ENCODE results near the gene SENP1.

SENP1 gene

GRCh38 chr12:48074266-48074665 lies 31.6 kb downstream of the SENP1 start:
- in situ Hi-C loops (cut with HindIII; ENCODE audit: low pct_ligation_motif_present, low pct_unique_long_range_greater_than_20kb, low sequenced_read_pairs): no loop called here
- no peak for DNase-seq

GRCh38 chr12:48072266-48072665 lies 33.6 kb downstream of the SENP1 start:
- no peak for DNase-seq

GRCh38 chr12:48071808-48072207 lies 34.1 kb downstream of the SENP1 start:
- in situ Hi-C loops (cut with HindIII; ENCODE audit: low pct_ligation_motif_present, low pct_unique_long_range_greater_than_20kb, low sequenced_read_pairs): no loop called here
- no peak for DNase-seq

More at GRCh38 chr12:48072266-48072665, 33.6 kb downstream of the SENP1 start:
- in situ Hi-C loops (cut with HindIII; ENCODE audit: low pct_ligation_motif_present, low pct_unique_long_range_greater_than_20kb, low sequenced_read_pairs): no loop called here

- in situ Hi-C loops (cut with HindIII; ENCODE audit: low pct_ligation_motif_present, low pct_unique_long_range_greater_than_20kb, low sequenced_read_pairs): no loop called here
- DNase-seq: no peak
Observed at GRCh38 chr12:48070731-48071130, 35.1 kb downstream of the SENP1 start.

- DNase-seq: no peak
- in situ Hi-C loops (cut with HindIII; ENCODE audit: low pct_ligation_motif_present, low pct_unique_long_range_greater_than_20kb, low sequenced_read_pairs): no loop called here
Observed at GRCh38 chr12:48070033-48070432, 35.8 kb downstream of the SENP1 start.

- in situ Hi-C loops (cut with HindIII; ENCODE audit: low pct_ligation_motif_present, low pct_unique_long_range_greater_than_20kb, low sequenced_read_pairs): no loop called here
- no peak for DNase-seq
Observed at GRCh38 chr12:48069241-48069640, 36.6 kb downstream of the SENP1 start.

- no peak for DNase-seq
- in situ Hi-C loops (cut with HindIII; ENCODE audit: low pct_ligation_motif_present, low pct_unique_long_range_greater_than_20kb, low sequenced_read_pairs): no loop called here
Observed at GRCh38 chr12:48068457-48068856, 37.4 kb downstream of the SENP1 start.

GRCh38 chr12:48067250-48067938 lies 38.5 kb downstream of the SENP1 start:
- in situ Hi-C loops (cut with HindIII; ENCODE audit: low pct_ligation_motif_present, low pct_unique_long_range_greater_than_20kb, low sequenced_read_pairs): no loop called here
- no peak for DNase-seq

GRCh38 chr12:48065041-48065440 lies 40.8 kb downstream of the SENP1 start:
- in situ Hi-C loops (cut with HindIII; ENCODE audit: low pct_ligation_motif_present, low pct_unique_long_range_greater_than_20kb, low sequenced_read_pairs): no loop called here
- no peak for DNase-seq

GRCh38 chr12:48063530-48063929 lies 42.3 kb downstream of the SENP1 start:
- in situ Hi-C loops (cut with HindIII; ENCODE audit: low pct_ligation_motif_present, low pct_unique_long_range_greater_than_20kb, low sequenced_read_pairs): no loop called here
- DNase-seq: no peak

GRCh38 chr12:48061938-48062719 lies 43.8 kb downstream of the SENP1 start:
- DNase-seq: peak; percentile 11
- in situ Hi-C loops (cut with HindIII; ENCODE audit: low pct_ligation_motif_present, low pct_unique_long_range_greater_than_20kb, low sequenced_read_pairs): no loop called here

- no peak for DNase-seq
- in situ Hi-C loops (cut with HindIII; ENCODE audit: low pct_ligation_motif_present, low pct_unique_long_range_greater_than_20kb, low sequenced_read_pairs): no loop called here
Observed at GRCh38 chr12:48060474-48060873, 45.4 kb downstream of the SENP1 start.

- DNase-seq: no peak
- in situ Hi-C loops (cut with HindIII; ENCODE audit: low pct_ligation_motif_present, low pct_unique_long_range_greater_than_20kb, low sequenced_read_pairs): no loop called here
Observed at GRCh38 chr12:48058771-48059170, 47.1 kb downstream of the SENP1 start.

- DNase-seq: no peak
- in situ Hi-C loops (cut with HindIII; ENCODE audit: low pct_ligation_motif_present, low pct_unique_long_range_greater_than_20kb, low sequenced_read_pairs): no loop called here
Observed at GRCh38 chr12:48054955-48055821, 50.7 kb downstream of the SENP1 start.

- in situ Hi-C loops (cut with HindIII; ENCODE audit: low pct_ligation_motif_present, low pct_unique_long_range_greater_than_20kb, low sequenced_read_pairs): no loop called here
- DNase-seq: no peak
Observed at GRCh38 chr12:48053883-48054282, 52.0 kb downstream of the SENP1 start.

GRCh38 chr12:48053122-48053521 lies 52.8 kb downstream of the SENP1 start:
- no peak for DNase-seq

GRCh38 chr12:48051681-48052080 lies 54.2 kb downstream of the SENP1 start:
- in situ Hi-C loops (cut with HindIII; ENCODE audit: low pct_ligation_motif_present, low pct_unique_long_range_greater_than_20kb, low sequenced_read_pairs): no loop called here
- no peak for DNase-seq

More at GRCh38 chr12:48053122-48053521, 52.8 kb downstream of the SENP1 start:
- in situ Hi-C loops (cut with HindIII; ENCODE audit: low pct_ligation_motif_present, low pct_unique_long_range_greater_than_20kb, low sequenced_read_pairs): no loop called here

GRCh38 chr12:48050174-48050573 lies 55.7 kb downstream of the SENP1 start:
- in situ Hi-C loops (cut with HindIII; ENCODE audit: low pct_ligation_motif_present, low pct_unique_long_range_greater_than_20kb, low sequenced_read_pairs): no loop called here
- no peak for DNase-seq

- in situ Hi-C loops (cut with HindIII; ENCODE audit: low pct_ligation_motif_present, low pct_unique_long_range_greater_than_20kb, low sequenced_read_pairs): no loop called here
- no peak for DNase-seq
Observed at GRCh38 chr12:48045965-48046518, 59.8 kb downstream of the SENP1 start.

Measured in ACHN (cell line).